ENCODE measurements around the gene ARMC12.

The ARMC12 gene

DNA sequence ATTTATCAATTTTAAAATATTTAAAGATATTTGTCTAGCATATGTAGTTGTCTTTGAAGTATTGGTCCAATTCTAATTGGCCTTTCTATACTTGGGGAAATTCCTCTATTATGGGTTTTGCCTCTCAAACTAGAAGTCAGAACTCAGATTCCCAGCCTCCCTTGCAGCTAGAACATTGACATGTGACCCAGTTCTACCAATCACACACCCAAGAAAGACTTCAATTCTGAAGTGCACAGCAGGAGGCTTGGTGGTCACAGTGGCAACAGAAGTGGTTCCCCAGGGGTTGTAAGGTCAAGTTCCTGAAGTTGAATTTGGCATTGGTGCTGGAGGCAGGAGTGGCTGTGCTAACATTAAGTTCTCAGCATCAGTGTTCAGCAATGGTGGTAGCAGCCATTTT, 33.3 kb upstream of the ARMC12 start:
- Histone ChIP-seq H3K36me3 (ENCODE audit: control insufficient read depth in 2 of 2, insufficient read depth in 2 of 2, low read length in 2 of 2) (no peaks in the 10 kb centered on the region), H3K9me3 (ENCODE audit: control insufficient read depth in 2 of 2, low read length in 2 of 2) (peaks cover 0 to 3% of the 10 kb centered on the region in 2 donors), H3K4me3 (ENCODE audit: low read length in 2 of 2) (no peak overlapping the region), H3K27me3 (ENCODE audit: control insufficient read depth in 2 of 2, insufficient read depth in 2 of 2, low read length in 2 of 2) (no peaks in the 10 kb centered on the region), H3K4me1 (ENCODE audit: control insufficient read depth in 2 of 2, insufficient read depth in 2 of 2, low read length in 2 of 2) (no peaks in the 10 kb centered on the region), H3K27ac (ENCODE audit: low read depth in 2 of 2, low read length in 2 of 2) (no peak overlapping the region), H3K9ac (ENCODE audit: low read depth in 1 of 2, low read length in 2 of 2) (no peak overlapping the region)

DNA sequence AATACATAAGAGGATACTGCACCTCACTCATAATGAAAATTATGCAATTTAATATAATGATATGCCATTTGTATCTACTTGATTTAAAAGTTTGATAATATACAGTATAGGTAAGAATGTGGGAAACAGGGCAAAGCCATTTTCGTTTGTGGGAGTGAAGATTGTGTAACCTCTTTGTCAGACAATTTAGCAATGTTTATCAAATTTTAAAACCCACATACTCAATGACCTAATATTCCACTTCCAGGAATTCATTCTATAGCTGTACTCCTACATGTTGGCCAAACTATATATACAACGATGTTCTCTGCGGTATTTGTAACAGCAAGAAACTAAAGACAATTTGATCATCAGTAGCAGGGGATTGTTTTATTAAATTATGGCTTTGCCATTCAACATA, 30.4 kb upstream of the ARMC12 start:
- H3K9ac ChIP-seq (ENCODE audit: low read depth in 1 of 2, low read length in 2 of 2) = no peak overlapping the region
- H3K4me3 ChIP-seq (ENCODE audit: low read length in 2 of 2) = no peak overlapping the region
- H3K36me3 ChIP-seq (ENCODE audit: control insufficient read depth in 2 of 2, insufficient read depth in 2 of 2, low read length in 2 of 2) = no peaks in the 10 kb centered on the region
- peaks cover 0 to 3% of the 10 kb centered on the region in 2 donors for H3K9me3 ChIP-seq (ENCODE audit: control insufficient read depth in 2 of 2, low read length in 2 of 2)
- no peak overlapping the region for H3K27ac ChIP-seq (ENCODE audit: low read depth in 2 of 2, low read length in 2 of 2)
- H3K27me3 ChIP-seq (ENCODE audit: control insufficient read depth in 2 of 2, insufficient read depth in 2 of 2, low read length in 2 of 2) = no peaks in the 10 kb centered on the region
- H3K4me1 ChIP-seq (ENCODE audit: control insufficient read depth in 2 of 2, insufficient read depth in 2 of 2, low read length in 2 of 2) = no peaks in the 10 kb centered on the region

DNA sequence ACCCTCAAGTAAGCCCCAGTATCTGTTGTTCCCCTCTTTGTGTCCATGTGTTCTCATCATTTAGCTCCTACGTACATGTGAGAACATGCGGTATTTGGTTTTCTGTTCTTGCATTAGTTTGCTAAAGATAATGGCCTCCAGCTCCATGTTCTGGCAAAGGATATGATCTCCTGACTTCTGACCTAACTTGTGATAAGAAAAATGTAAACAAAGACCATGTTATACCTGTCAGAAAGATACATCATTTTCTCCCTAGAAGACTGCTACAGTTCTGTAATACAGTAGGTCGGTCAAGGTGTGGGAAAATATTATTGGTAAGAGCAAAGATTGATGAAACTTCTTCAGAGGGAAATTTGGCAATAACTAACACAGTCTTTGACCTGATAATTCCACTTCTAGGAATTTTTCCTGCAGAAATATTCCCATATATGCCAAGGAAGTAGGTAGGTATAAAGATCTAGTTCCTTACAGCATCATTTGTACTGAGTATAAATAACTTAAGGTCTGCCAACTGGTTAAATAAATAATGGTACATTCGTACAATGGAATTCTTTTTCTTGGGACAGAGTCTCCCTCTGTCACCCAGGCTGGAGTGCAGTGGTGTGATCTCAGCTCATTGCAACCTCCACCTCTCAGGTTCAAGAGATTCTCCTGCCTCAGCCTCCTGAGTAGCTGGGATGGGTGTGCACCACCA, 29.0 kb upstream of the ARMC12 start:
- Histone ChIP-seq H3K27me3 (ENCODE audit: control insufficient read depth in 2 of 2, insufficient read depth in 2 of 2, low read length in 2 of 2) (no peaks in the 10 kb centered on the region), H3K9me3 (ENCODE audit: control insufficient read depth in 2 of 2, low read length in 2 of 2) (peaks cover 0 to 3% of the 10 kb centered on the region in 2 donors), H3K27ac (ENCODE audit: low read depth in 2 of 2, low read length in 2 of 2) (no peak overlapping the region), H3K9ac (ENCODE audit: low read depth in 1 of 2, low read length in 2 of 2) (no peak overlapping the region), H3K36me3 (ENCODE audit: control insufficient read depth in 2 of 2, insufficient read depth in 2 of 2, low read length in 2 of 2) (no peaks in the 10 kb centered on the region), H3K4me3 (ENCODE audit: low read length in 2 of 2) (no peak overlapping the region), H3K4me1 (ENCODE audit: control insufficient read depth in 2 of 2, insufficient read depth in 2 of 2, low read length in 2 of 2) (no peaks in the 10 kb centered on the region)

DNA sequence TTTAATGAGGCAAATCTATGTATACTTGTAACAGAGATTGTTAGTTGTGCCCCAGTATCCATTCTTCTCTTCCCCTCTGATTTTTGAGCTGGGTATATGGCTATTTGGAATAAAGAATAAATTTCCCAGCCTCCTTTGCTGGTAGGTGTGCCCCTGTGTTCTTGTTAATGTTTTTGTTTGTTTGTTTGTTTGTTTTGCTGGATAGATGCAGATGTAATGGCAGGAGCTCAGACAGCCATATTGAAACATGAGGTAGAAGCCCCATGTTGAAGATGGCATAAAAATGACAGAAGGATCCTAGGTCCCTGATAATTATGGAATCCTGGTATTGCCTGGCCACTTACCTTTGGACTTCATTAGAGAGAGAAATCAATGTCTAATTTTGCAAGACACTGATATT, 28.2 kb upstream of the ARMC12 start:
- Histone ChIP-seq H3K9me3 (ENCODE audit: control insufficient read depth in 2 of 2, low read length in 2 of 2) (peaks cover 0 to 2% of the 10 kb centered on the region in 2 donors), H3K4me1 (ENCODE audit: control insufficient read depth in 2 of 2, insufficient read depth in 2 of 2, low read length in 2 of 2) (no peaks in the 10 kb centered on the region), H3K27ac (ENCODE audit: low read depth in 2 of 2, low read length in 2 of 2) (no peak overlapping the region), H3K9ac (ENCODE audit: low read depth in 1 of 2, low read length in 2 of 2) (no peak overlapping the region), H3K4me3 (ENCODE audit: low read length in 2 of 2) (no peak overlapping the region), H3K27me3 (ENCODE audit: control insufficient read depth in 2 of 2, insufficient read depth in 2 of 2, low read length in 2 of 2) (no peaks in the 10 kb centered on the region), H3K36me3 (ENCODE audit: control insufficient read depth in 2 of 2, insufficient read depth in 2 of 2, low read length in 2 of 2) (no peaks in the 10 kb centered on the region)

DNA sequence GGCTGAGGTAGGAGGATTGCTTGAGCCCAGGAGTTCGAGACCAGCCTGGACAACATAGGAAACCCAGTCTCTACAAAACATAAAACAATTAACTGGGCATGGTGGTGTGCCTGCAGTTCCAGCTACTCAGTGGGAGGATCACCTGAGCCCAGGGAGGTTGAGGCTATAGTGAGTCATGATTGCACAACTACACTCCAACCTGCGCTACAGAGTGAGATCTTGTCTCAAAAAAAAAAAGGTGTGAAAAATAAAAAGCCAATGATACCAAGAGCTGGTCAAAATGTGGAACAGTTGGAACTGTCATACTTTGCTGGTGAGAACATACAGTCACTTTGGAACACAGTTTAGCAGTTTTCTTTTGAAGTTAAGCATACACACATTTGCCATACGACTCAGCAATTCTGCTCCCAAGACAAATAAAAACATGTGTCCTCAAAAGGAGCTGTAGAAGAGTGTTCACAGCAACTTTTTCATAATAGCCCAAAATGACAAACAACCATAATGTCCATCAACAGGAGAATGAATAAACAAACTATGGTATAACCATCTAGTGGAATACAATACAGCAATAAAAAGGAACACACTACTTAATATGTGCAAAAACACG, 26.5 kb upstream of the ARMC12 start:
- H3K27ac ChIP-seq (ENCODE audit: low read depth in 2 of 2, low read length in 2 of 2) = no peak overlapping the region
- H3K9ac ChIP-seq (ENCODE audit: low read depth in 1 of 2, low read length in 2 of 2) = no peak overlapping the region
- no peaks in the 10 kb centered on the region for H3K27me3 ChIP-seq (ENCODE audit: control insufficient read depth in 2 of 2, insufficient read depth in 2 of 2, low read length in 2 of 2)
- H3K4me3 ChIP-seq (ENCODE audit: low read length in 2 of 2) = no peak overlapping the region
- H3K9me3 ChIP-seq (ENCODE audit: control insufficient read depth in 2 of 2, low read length in 2 of 2) = no peaks in the 10 kb centered on the region
- no peaks in the 10 kb centered on the region for H3K4me1 ChIP-seq (ENCODE audit: control insufficient read depth in 2 of 2, insufficient read depth in 2 of 2, low read length in 2 of 2)
- no peaks in the 10 kb centered on the region for H3K36me3 ChIP-seq (ENCODE audit: control insufficient read depth in 2 of 2, insufficient read depth in 2 of 2, low read length in 2 of 2)

DNA sequence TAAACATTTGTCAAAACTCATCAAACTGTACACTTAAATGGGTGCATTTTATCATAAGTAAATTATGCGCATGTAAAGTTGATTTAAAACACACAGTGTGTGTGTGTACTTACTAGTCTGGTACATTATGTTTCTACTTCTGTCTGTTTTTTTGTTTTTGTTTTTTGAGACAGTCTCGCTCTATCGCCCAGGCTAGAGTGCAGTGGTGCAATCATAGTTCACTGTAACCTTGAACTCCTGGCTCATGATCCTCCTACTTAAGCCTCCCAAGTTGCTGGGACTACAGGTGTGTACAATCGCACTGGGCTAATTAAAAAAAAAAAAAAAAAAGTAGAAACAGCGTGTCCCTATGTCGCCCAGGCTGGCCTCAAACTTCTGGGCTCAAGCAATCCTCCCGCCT, 25.1 kb upstream of the ARMC12 start:
- H3K4me3 ChIP-seq (ENCODE audit: low read length in 2 of 2) = no peak overlapping the region
- H3K9me3 ChIP-seq (ENCODE audit: control insufficient read depth in 2 of 2, low read length in 2 of 2) = no peaks in the 10 kb centered on the region
- H3K36me3 ChIP-seq (ENCODE audit: control insufficient read depth in 2 of 2, insufficient read depth in 2 of 2, low read length in 2 of 2) = no peaks in the 10 kb centered on the region
- H3K27ac ChIP-seq (ENCODE audit: low read depth in 2 of 2, low read length in 2 of 2) = no peak overlapping the region
- H3K27me3 ChIP-seq (ENCODE audit: control insufficient read depth in 2 of 2, insufficient read depth in 2 of 2, low read length in 2 of 2) = no peaks in the 10 kb centered on the region
- H3K4me1 ChIP-seq (ENCODE audit: control insufficient read depth in 2 of 2, insufficient read depth in 2 of 2, low read length in 2 of 2) = no peaks in the 10 kb centered on the region
- no peak overlapping the region for H3K9ac ChIP-seq (ENCODE audit: low read depth in 1 of 2, low read length in 2 of 2)

DNA sequence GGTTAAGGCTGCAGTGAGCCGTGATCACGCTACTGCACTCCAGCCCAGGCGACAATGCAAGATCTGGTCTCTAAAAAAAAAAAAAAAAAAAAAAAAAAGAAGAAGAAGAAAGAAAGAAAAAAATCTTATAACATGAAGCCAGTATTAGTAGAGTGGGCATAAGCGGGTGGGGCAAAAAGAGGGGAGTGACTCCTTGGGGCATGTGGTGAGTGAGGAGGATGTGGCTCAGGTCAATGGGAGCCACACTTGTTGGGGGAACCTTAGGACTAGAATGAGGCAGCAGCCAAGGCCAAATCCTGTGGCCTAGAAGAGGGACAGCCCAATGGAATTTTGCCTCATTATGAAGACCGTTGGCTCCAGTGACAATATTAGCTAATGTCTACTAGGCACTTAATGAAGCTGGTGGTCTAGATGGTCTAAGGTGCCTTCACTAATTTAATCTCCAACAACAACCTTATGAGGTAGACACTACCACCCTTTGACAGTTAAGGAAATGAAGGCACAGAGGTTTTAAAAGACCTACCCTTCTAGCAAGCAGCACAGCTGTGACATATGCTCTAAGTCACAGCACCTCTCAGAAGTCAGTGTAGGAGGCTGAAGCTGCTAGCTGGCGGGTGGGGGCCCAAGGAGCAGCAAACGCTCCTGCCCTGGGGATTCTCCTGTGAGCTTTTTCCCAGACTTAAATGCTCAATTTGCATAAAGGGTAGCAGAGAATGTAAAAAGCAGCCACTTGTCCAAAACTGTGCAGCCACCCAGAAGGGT, 23.6 kb upstream of the ARMC12 start:
- no peaks in the 10 kb centered on the region for H3K4me1 ChIP-seq (ENCODE audit: control insufficient read depth in 2 of 2, insufficient read depth in 2 of 2, low read length in 2 of 2)
- no peak overlapping the region for H3K4me3 ChIP-seq (ENCODE audit: low read length in 2 of 2)
- H3K36me3 ChIP-seq (ENCODE audit: control insufficient read depth in 2 of 2, insufficient read depth in 2 of 2, low read length in 2 of 2) = peaks cover 0 to 2% of the 10 kb centered on the region in 2 donors
- no peaks in the 10 kb centered on the region for H3K27me3 ChIP-seq (ENCODE audit: control insufficient read depth in 2 of 2, insufficient read depth in 2 of 2, low read length in 2 of 2)
- no peak overlapping the region for H3K27ac ChIP-seq (ENCODE audit: low read depth in 2 of 2, low read length in 2 of 2)
- no peaks in the 10 kb centered on the region for H3K9me3 ChIP-seq (ENCODE audit: control insufficient read depth in 2 of 2, low read length in 2 of 2)
- no peak overlapping the region for H3K9ac ChIP-seq (ENCODE audit: low read depth in 1 of 2, low read length in 2 of 2)

DNA sequence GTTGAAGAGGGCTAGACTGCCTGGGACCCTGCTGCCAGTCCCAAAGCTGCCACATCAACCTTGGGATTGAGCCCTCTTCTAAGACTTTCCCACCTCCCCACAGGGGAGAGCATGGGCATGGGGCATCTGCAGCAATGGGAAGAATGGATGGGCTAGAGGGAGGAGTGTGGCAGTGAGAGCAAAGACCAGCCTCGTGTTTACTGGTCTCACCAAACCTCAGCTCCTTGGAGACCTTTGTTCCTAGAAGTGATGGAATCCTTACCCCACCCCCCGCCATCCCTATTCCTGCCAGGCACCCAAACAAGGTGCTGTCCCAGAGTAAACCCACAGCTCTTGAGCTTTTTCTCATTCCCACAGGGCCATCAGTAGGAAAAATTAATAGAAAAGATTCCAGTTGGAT, 20.0 kb upstream of the ARMC12 start:
- Histone ChIP-seq H3K27me3 (ENCODE audit: control insufficient read depth in 2 of 2, insufficient read depth in 2 of 2, low read length in 2 of 2) (no peaks in the 10 kb centered on the region), H3K27ac (ENCODE audit: low read depth in 2 of 2, low read length in 2 of 2) (no peak overlapping the region), H3K4me3 (ENCODE audit: low read length in 2 of 2) (no peak overlapping the region), H3K4me1 (ENCODE audit: control insufficient read depth in 2 of 2, insufficient read depth in 2 of 2, low read length in 2 of 2) (peaks cover 4 to 15% of the 10 kb centered on the region in 2 donors), H3K9me3 (ENCODE audit: control insufficient read depth in 2 of 2, low read length in 2 of 2) (no peaks in the 10 kb centered on the region), H3K36me3 (ENCODE audit: control insufficient read depth in 2 of 2, insufficient read depth in 2 of 2, low read length in 2 of 2) (peaks cover 0 to 2% of the 10 kb centered on the region in 2 donors), H3K9ac (ENCODE audit: low read depth in 1 of 2, low read length in 2 of 2) (no peak overlapping the region)

DNA sequence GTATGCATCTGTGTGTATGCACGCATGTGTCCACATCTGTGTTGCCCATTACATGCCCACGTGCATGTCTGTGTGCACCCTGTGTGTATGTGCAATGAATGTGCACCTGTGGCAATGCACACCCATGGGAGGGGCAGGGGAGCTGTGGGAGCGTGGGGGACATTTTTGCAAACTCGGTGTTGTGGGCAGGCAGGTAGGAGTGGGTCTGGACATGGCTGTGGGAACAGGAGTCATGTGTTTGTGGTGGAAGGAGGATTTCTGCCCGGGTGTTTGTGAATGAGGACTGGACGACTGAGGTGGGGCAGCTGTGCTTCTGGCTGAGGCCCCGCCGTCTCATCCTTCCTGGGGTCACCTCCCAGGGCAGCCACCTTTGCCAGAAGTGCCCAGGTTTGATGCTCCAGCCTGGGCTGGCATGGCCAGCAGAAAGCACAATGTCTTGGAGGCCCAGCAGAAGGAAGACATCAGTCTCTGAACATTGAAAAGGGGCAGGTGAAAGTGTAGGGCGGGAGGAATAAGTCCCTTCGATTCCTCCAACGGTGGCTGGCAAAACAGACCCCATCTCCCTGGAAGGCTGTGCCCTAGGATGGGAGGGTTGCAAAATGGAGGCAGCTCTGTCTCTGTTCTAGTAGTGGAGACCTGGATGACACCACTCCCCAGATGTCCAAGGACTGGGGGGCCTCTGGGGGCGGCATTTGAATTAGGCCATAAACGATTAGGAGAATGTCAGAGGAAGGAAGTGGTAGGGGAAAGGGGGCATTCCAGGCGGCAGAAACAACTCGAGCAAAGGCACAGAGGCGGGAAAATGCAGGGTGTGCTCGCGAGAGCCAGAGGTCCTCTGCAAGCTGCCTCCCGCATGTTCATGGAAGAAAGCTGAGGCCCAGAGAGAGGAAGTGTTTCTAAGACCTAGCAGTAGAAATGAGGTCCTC, 19.1 kb upstream of the ARMC12 start:
- no peak overlapping the region for H3K27ac ChIP-seq (ENCODE audit: low read depth in 2 of 2, low read length in 2 of 2)
- no peaks in the 10 kb centered on the region for H3K27me3 ChIP-seq (ENCODE audit: control insufficient read depth in 2 of 2, insufficient read depth in 2 of 2, low read length in 2 of 2)
- H3K9ac ChIP-seq (ENCODE audit: low read depth in 1 of 2, low read length in 2 of 2) = no peak overlapping the region
- peaks cover 0 to 2% of the 10 kb centered on the region in 2 donors for H3K36me3 ChIP-seq (ENCODE audit: control insufficient read depth in 2 of 2, insufficient read depth in 2 of 2, low read length in 2 of 2)
- H3K4me3 ChIP-seq (ENCODE audit: low read length in 2 of 2) = no peak overlapping the region
- no peaks in the 10 kb centered on the region for H3K9me3 ChIP-seq (ENCODE audit: control insufficient read depth in 2 of 2, low read length in 2 of 2)
- peaks cover 13 to 22% of the 10 kb centered on the region in 2 donors for H3K4me1 ChIP-seq (ENCODE audit: control insufficient read depth in 2 of 2, insufficient read depth in 2 of 2, low read length in 2 of 2)

Data from mucosa of rectum (tissue), 2 donors.